GM10847 (cell line): Measurements from ENCODE around the gene SLC7A1.

ENCODE experiments used
- POLR2A ChIP-seq: IDR thresholded peaks from 2 replicates; pipeline ENCODE4 v1.6.1; 2011; ENCODE audit not compliant: insufficient read length; ENCODE audit errors: extremely low read depth

The SLC7A1 gene

DNA sequence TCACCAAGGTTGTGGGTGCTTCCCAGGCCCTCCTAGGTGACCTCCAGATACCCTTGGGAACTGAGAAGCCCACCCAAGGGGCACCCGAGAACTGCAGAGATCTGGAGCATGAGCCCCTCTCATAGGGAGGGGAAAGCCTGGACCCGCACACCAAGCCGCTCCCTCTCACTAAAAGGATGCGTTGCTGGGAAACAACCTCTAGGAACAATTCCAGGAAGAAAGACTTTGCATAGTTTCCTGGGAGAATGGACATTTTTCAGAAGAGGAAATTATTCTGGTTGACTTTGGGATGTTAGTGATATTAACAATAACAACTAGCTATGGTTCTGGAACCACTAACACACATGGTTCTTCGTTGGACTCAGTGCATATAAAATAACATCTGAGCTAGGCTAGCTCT is 64.6 kb downstream of the SLC7A1 start:
- TF ChIP-seq POLR2A = no peak

- TF ChIP-seq POLR2A = no peak
Measured at GRCh38 chr13:29529754-29530153, 65.7 kb downstream of the SLC7A1 start.

DNA sequence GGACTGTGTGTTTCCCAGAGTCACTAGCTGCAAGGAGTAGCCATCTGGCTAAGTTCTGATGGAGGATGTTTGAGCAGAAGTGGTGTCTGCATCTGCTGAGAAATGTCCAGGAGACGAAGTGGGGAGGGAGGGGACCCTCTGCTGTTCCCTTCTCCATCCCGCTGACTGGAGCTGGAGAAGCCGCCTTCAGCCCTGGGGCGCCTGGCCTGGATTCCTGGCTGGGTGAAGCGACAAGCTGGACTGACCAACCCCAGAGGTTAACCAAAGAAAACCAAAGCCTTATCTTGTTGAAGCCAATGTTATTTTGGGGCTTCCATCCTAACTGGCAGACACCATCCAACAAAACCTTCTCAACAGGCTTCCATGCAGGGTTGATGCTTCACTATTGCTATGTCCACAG is 67.6 kb downstream of the SLC7A1 start:
- TF ChIP-seq POLR2A = no peak

DNA sequence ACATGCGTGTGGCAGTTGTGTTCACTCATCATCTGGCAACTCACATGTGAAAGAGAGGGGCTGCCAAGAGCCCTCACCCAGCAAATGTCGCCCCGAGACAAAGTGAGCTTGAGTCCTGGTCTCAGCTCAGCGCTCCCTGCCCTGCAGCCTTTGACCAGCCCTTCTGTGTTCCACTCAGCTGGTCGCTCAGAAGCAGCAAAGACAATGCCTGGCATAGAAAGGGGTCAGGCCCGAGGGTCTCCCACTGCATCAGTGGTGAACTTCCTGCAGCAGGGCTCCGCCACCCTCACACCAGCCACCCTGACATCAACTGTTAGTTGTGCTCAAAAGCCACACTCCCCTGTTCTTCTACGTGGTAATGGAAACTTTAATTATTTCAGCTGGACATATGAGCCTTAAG is 68.0 kb downstream of the SLC7A1 start:
- TF ChIP-seq POLR2A = no peak

DNA sequence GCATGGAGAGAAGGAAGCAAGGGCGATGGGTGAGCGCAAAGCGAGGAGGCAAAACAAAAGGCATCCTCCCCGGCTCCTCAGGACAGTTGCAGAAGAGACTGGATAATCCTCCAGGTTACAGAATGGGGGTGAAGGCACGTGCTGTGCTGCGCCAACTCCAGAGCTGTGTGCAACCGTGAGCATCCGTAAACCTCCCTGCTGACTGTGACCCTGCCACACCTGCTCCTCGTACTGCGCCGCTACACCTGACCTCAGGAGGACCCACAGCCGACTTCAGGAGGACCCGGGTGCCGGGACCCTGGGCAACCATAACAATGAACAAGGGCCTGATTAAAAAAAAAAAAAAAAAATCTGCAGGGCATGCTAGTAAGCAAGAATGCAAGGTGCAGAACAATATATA is 68.7 kb downstream of the SLC7A1 start:
- no peak for TF ChIP-seq POLR2A

DNA sequence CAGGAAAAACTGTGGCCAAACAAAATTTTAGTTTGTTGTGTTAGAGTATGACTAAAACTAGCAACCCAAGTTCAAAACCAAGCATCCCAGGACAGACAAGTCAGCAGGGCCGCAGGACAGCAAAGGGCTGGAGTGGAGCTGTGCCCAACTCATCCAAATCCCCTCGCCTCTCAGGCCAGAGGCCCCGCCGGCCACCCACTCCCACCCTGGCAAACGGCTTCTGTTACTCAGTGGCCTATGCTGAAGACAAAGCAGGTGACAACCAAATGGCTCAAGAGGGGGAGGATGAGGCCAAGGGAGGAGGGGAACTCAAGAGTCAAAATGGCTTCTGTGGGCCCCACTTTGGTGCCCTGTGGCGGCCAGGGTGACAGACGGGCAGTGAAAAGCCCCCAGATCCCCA is 69.7 kb downstream of the SLC7A1 start:
- TF ChIP-seq POLR2A = no peak

- TF ChIP-seq POLR2A = no peak
Measured at GRCh38 chr13:29524641-29525040, 70.8 kb downstream of the SLC7A1 start.

DNA sequence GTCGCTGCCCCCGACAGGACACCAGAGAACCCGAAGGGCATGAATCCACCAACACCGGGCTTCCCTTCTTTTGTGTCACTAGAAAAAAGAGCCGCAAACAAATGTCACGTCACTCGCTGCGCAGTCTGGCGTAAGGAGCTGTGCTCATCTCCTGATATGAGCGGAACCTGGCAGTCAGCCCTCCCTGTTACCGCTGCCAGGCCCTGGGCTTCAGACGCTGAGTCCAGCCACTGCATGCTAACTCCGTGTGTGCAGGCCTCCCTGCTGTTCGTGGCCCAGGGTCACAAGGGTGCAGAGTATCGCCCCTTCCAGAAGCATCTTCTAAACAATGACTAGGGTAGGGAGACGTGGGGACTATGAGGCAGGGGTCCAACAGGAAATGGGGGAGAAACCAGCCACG is 71.3 kb downstream of the SLC7A1 start:
- no peak for TF ChIP-seq POLR2A

GRCh38 chr13:29523199-29523961 is 72.1 kb downstream of the SLC7A1 start:
- no peak for TF ChIP-seq POLR2A

DNA sequence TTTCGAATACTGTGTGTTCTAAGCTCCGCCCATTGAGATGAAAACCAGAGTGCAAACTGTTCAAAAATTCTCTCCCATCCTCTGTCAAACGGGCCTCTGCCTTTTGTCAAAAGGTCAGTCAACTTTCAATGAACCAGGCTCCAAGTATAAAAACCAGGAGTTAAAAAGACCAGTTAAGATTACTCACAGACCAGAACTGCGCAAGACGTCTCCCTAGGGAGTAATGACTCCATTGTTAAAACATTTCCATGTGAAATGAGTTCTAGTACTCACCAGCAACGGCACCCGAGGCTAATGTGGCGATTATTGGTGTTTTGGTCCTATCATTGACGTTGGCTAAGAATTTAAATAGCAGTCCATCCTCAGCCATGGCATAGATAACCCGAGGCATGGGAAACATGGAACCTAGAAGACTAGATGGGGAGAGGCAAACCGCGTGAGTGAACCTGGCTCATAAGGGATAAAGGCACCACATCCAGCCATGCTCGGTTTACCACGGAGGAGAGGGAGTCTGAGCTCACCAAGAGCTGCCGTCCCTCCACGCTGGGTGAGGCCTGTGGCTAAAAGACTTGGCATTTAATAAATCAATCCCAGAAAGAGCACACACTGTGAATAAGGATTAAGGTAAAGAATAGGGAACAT is 73.3 kb downstream of the SLC7A1 start:
- no peak for TF ChIP-seq POLR2A

- no peak for TF ChIP-seq POLR2A
Measured at GRCh38 chr13:29521336-29521735, 74.2 kb downstream of the SLC7A1 start.

GRCh38 chr13:29520671-29521070 is 74.8 kb downstream of the SLC7A1 start:
- TF ChIP-seq POLR2A = no peak

DNA sequence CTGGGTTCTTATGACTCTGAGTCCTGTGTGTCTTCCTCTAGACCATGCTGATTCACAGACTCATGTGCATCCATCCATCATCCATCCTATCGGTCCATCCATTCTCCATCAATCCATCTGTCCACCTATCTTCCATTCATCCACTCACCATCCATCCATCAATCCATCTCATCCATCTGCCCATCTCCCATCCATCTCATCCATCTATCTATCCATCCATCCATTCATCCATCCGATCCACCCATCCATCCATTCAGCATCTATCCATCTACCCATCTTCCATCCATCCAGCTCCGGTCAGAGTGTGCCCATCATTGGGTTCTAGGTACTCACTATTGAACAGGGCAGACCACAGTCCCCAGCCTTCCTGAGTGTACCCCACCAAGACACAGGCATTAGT is 75.6 kb downstream of the SLC7A1 start:
- no peak for TF ChIP-seq POLR2A

DNA sequence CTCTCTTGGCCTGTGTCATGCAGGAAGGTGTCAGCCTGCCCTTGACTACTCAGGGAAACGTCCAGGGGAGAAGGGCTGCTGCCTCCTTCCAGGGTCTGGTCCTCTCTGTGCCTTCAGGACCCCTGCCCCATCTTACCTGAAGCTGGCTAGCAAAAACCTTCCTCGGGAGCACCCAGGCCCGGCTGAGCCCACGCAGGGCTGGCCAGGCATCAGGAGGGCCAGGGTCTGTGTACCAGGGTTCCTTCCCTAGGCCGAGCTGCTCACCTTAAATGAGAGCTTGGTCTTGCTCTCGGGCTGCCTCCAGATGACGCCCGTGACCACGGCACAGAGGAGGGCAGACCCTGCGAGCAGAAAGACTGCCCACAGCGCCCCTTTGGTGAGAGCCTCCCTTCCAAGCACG is 78.6 kb downstream of the SLC7A1 start:
- no peak for TF ChIP-seq POLR2A

DNA sequence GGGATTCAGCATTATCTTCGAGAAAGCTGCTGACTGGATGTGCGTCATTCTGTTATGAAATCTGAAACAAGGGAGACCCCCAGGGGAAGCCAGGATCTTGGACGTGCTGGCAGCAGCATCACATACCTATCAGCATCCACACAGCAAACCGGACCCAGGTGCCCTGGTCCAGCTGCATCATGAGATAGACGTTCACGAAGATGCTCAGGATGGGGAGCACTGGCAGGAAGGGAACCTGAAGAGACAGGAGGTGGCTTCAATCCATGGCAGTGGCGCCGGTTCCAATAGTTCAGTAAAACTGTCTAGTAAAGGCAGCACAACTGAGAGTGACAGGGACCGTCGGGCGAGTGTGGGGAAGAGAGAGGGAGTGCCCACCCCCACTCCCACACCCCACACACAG is 79.5 kb downstream of the SLC7A1 start:
- TF ChIP-seq POLR2A = no peak

GRCh38 chr13:29515372-29515771 is 80.1 kb downstream of the SLC7A1 start:
- no peak for TF ChIP-seq POLR2A

- TF ChIP-seq POLR2A = no peak
Measured at GRCh38 chr13:29514720-29515310, 80.7 kb downstream of the SLC7A1 start.
